Measurements from ENCODE around the gene SORBS1. TPM values are rescaled to one million over a fixed set of nuclear protein-coding genes. Genes with fewer than 3 reads are reported as not detected.
A peak's percentile ranks its signal among the peaks of the same experiment; 100 is the strongest.

SORBS1 gene
- total RNA-seq, 1 donor from 2014 or later = 703 TPM

DNA sequence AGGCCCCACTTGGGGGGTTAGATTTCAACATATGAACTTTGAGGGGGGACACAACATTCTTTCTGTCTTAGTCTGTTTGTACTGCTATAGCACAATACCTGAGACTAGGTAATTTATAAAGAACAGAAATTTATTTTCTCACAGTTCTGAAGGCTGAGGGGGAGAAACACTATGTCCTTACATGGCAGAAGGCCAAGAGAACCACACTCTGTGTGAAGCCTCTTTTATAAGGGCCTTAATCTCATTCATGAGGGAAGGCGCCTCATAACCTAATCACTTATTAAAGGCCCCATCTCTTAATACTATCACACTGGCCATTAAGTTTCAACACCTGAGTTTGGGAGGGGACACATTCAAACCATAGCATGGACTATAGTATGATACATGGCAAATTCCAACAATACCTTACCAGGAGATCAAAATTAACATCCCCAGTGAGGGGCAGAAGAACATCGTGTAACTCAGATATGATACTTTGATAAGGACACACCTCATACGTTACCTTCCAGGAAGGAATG, 261.1 kb downstream of the SORBS1 start:
- ATAC-seq (no peak), DNase-seq (no peak)
- intact Hi-C loops (cut with micrococcal nuclease) = no loop called here

DNA sequence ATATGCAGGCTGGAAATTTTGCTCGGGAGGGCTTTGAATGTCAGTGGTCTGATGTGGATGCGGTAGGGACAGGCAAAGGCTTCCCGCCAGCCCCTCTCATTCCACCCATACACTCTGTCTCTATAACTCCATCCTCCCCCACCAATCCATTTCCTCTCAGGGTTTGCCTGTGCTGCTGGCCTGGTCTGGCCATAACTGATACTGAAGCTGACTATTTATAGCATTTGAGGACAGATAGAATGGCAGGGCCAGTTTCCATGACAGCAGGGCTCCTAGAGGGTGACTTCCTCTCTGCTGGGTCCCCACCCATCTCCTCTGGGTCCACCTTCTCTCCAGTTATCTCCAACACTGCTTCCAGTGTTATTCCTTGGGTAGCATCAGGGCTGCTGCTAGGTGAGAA, 263.8 kb downstream of the SORBS1 start:
- no peak for DNase-seq
- peak; percentile 73 for ATAC-seq
- intact Hi-C loops (cut with micrococcal nuclease) = no loop called here

DNA sequence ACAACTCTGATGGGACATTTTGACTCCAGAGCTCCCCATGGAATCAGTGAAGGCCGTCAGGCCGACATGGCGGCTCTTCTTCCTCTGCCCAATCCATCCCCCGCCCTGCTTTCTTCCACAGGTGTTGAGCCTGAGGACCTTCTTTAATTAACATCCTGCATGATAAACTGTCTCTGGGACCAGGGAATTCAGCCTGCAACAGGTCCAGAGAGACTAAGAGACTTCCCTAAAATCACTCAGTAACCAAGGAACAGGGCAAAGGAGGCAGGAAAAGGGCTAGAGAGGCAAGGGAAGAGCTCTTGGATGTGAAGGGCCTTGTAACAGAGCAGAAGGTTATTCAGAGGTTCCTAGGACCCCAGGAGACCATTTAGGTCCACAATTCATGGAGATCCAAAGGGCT, 264.4 kb downstream of the SORBS1 start:
- ATAC-seq (no peak), DNase-seq (no peak)
- intact Hi-C loops (cut with micrococcal nuclease) = no loop called here

DNA sequence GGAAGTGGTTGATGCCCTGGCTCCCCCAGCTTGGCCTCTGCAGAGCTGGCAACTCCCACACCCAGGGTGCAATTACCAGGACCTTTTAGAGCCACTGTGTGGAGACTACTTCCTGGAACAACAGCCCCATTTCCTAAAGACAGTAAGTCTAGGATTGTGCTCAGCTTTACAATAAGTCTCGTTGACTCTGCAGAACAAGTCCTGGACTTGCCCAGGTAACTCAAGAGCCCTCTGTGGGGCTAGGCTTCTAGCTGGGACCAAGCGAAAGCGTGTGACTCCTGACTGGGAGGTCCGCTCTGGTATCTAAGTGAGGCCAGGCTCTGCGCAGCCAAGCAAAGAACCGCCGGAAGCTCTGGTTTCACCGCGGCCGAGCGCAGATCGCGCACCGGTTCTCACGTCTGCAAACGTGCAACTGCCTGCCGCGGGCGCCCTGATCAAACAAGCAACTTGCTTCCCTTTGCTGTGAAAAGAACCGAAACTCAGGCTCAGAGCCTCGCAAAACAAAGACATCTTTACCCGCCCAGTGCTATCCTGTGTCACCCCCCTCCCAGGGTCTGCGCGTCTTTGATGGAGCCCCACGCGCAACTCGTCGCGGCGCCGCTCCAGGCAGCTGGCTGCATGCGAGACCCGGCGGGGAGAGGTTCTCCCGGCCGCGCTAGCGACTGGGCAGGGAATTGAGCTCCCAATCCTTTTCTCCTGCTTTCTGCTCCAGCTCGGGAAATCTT, 266.0 kb downstream of the SORBS1 start:
- intact Hi-C loops (cut with micrococcal nuclease) = no loop called here
- ATAC-seq (no peak), DNase-seq (peak; percentile 66)

DNA sequence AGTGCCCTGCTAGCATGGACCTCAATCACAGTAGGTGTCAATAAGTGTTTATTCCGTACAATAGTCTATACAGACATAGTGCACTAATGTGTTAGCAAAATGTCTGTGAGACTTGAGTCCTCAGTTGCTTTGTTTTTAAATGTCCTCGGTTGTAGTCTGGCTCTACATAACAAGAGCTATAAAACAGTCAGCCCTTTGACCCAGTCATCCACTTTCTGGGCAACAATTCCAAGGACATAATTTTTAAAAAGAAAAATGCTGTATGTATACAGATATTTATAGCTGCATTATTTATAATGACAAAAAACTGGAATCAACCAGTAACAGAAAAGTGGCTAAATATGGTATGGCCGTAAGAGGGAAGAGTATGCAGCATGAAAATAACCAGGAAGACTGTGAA, 267.5 kb downstream of the SORBS1 start:
- DNase-seq = no peak
- intact Hi-C loops (cut with micrococcal nuclease) = no loop called here
- ATAC-seq = no peak

DNA sequence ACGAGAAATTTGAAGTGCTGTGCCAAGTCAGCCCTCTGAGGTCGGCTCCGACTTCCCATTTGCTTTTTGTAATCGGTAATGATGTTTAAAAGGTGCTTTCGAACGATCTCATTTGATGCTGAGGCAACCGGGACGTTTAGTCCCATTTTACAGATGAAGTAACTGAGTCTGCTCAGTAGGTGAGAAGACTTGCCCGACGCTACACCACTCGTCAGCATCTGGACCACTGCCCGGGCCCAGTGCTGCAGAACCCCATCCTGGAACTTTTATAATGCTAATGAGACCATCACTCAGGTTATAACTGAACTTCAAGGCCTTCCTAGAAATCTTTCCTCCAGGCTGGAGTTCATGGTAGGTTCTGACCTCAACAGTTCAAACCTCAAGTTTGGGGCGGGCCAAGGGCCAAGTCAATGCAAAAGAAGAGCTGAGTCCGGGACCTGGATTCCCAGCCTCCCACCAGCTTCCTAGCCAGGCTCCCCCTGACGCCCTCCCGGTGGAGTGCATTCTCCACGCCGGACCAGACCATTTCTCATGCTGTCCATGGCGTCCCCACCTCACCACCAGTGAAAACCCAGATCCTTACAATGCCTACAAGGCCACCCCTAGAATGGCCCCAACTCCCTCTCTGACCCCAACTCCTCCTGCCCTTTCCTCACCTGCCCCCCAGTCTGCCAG, 269.7 kb downstream of the SORBS1 start:
- ATAC-seq (no peak), DNase-seq (no peak)
- intact Hi-C loops (cut with micrococcal nuclease) = no loop called here

DNA sequence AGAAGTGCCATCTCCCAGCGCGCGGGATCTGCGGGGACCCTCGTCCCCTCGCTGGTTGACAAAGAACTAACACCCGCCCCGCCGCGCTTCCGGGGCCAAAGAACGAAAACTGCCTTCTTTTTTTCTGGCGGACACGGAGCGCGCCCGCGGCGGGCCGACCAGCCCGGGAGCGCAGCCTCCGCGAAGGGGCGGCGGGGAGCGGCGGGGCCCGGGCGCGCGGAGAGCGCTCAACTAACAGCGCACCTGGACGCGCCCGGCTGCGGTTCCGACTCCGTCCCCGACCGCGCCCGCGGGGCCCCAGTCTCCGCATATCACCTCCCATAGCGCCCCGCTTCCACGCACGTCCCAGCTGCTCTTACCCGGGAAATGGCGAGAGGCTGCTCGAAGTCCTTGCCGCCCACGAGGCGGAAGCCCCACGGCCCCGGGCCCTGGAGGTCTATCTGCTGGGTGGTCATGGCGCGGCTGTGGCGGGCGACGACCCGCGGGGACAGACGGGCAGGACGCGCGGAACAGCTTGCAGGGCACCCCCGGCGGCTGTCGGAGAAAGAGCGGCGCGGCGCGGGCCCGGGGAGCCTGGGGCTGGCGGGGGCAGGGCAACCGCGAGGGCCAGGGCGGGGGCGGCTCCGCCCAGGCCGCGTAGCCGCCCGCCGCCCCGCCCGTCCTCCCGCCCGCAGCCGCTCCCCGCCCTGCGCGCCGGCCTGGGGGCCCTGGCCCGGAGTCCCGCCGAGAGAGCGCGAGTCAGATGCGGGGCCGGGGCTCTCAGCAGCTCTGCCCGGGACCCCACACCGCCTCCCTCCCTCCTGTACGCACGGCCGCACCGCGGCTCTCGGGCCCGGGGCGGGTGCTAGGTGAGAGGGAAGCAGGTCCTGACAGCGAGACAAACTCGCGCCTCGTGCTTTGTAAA, 270.5 kb downstream of the SORBS1 start, which contains the start of gene PDLIM1:
Gene PDLIM1, minus strand, starts transcription at position 543 of the 904 bp plus-strand sequence. Its CDS starts 88 bp downstream, at position 455.
- peak; percentile 82 for ATAC-seq

DNA sequence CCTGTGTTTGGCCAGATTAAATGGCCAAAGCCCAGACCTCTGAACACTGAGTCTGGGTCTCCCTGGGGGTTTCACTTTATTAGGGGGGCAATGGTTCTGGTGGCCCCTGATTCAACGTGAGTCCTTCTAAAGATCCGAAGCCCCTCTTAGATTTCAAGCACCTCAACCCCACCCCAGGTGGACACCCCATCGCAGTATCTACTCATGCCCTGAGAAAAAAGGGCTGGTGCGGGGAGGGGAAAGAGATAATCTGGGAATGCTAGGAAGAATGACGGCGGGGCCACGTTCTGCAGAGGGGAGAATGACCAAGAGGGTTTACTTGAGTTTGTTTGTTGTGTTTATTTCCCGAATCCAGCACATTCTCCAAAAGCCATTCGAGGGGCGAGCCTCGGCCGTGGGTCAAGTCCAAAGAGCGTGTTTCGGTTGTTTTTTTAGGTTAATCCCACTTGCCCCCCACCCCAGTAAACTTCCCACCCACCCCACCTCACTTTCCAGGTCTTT, 271.2 kb downstream of the SORBS1 start:
- no peak for ATAC-seq
- intact Hi-C loops (cut with micrococcal nuclease) = no loop called here
- DNase-seq = no peak

More for the DNA sequence above, 270.5 kb downstream of the SORBS1 start, which contains the start of gene PDLIM1:
- intact Hi-C loops (cut with micrococcal nuclease) = no loop called here
- DNase-seq = peak; percentile 91

DNA sequence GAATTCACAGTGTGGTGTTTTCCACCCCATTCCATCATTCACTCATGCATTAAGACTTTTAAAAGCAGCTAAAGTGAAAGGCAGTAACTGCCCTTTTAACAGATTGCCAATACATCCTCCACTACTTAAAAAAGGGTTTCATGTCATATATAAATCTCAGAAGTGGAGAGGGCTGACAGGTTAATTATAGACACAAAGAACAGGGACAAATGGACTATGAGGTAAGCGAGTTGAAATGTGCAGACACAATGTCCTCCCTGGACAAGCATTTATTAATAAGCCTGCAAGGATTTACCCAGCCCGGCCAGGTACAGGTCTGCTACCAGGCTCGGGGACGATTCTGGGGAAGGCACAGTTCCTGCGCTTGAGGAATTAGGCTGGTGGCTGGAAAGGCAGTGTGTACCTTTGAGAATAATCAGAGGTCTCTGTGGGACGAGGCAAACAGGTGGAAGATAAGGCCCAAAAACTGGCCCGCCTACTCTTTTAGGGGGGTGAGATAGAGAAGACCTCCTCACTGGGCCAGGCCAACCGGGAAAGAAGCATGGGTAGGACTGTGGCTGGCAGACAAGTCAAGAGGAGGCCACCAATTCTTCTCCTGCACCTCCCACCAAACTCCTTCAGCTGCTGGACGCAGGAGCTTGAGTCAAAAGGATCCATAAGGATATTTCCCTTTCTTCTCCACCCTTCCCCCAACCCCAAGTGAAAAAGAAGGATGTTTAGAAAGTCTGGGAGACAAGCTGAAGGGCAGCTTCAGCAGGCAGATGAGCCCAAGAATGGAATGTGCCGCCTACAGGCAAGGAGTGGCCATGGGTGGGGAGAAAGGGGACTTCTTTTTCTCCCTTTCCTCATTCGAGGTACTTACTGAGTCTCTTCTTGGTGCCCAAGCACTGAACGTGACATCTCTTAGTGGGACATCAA, 271.9 kb downstream of the SORBS1 start:
- peak; percentile 41 for DNase-seq
- ATAC-seq = peak; percentile 68

DNA sequence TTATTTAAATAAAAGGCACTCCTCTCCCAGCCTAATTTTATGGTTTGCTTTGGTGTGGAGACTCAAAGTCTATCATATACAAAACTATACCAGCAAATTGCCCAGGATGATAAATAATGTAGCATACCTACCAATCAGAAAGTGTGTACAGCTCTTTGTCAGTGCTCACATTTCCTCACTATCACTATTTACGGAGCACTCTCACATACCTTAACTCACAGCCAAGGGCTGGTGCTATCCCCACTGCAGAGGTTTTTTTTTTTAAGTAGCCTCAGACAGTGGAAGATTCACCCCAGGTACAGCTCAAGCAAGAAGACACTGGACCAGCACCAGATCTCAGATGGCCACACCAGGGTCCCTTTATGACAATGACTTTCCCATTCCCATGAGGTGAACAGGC, 272.9 kb downstream of the SORBS1 start:
- intact Hi-C loops (cut with micrococcal nuclease) = no loop called here
- ATAC-seq (peak; percentile 28), DNase-seq (no peak)

More for the DNA sequence above, 271.9 kb downstream of the SORBS1 start:
- intact Hi-C loops (cut with micrococcal nuclease) = no loop called here

DNA sequence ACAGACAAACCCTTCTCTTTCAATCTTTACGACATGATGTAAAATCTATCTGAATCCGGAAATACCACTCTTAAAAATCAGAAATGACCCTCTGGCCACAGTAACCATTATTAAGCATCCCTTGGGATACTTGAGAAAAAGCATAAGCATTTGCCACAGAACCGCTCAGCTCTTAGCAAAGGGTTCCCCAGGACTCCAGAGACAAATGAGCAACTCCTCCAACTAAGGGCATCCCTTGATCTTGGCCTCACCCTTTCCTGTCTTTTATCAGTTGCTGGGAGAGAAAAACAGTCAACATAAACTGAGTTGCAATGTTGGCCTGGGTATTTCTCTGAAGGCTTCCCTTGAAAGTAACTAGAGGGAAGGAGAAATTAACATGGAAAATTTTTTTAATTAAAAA, 273.9 kb downstream of the SORBS1 start:
- ATAC-seq (peak; percentile 9), DNase-seq (no peak)
- intact Hi-C loops (cut with micrococcal nuclease) = loop anchor here (2.0 kb wide), 1 partner anchor 40 kb away; no protein-coding TSS in a partner anchor

DNA sequence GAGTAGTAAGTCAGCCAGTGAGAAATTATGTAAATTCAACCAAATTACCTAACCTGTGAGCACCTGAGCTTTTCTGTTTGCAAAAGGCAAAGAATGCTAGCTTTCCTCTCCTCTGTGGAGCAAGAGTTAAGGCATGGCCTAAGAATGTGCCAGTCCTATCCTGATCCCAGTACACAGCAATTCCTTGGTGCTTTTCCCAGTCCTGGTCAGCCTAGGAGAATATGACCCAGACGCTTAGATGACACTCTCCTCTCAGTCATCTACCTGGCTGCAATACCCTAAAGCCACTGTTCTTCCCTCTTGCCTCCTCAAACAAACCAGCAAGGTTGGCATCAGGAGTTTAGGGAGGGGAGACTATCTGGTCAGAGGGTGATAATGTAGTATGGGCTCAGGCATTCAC, 274.5 kb downstream of the SORBS1 start:
- intact Hi-C loops (cut with micrococcal nuclease) = loop anchor here (2.0 kb wide), 1 partner anchor 40 kb away; no protein-coding TSS in a partner anchor
- DNase-seq = no peak
- ATAC-seq = peak; percentile 7

DNA sequence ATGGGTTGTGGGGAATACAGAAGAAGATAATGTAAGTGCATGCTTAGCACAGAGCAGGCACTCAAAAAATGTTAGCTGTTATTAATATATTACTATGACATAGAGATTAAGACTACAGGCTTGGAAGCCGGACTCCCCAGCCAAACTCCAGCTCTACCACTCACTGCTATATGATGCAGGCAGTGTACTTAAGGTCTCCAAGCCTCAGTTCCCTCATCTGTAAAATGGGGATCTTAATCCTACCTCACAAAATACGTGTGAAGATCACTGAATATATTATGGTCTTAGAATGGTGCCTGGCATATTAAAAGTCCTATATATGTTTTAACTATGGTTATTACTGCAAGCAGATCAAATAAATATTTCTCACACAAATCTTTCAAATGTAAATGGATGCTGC, 275.6 kb downstream of the SORBS1 start:
- peak; percentile 37 for ATAC-seq
- DNase-seq = no peak
- intact Hi-C loops (cut with micrococcal nuclease) = no loop called here

DNA sequence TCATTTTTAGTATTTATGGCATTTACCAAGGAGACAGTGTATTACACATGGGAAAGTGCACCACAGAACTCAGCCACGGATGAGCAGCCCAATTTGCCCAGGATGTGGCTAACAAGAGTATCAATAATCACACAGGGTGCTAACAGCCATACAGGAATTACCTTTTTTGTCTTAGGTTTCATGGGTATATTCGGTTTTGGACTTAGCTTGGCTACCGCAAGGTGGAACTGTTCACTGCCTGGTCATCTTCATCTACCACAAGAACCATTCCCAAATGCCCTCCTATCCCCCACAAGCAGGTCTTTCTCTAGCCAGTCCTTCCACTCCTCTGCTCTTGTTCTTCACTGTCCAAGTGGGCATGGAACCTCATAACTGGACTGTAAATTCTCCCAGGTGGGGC, 276.4 kb downstream of the SORBS1 start:
- intact Hi-C loops (cut with micrococcal nuclease) = no loop called here
- DNase-seq (no peak), ATAC-seq (no peak)

DNA sequence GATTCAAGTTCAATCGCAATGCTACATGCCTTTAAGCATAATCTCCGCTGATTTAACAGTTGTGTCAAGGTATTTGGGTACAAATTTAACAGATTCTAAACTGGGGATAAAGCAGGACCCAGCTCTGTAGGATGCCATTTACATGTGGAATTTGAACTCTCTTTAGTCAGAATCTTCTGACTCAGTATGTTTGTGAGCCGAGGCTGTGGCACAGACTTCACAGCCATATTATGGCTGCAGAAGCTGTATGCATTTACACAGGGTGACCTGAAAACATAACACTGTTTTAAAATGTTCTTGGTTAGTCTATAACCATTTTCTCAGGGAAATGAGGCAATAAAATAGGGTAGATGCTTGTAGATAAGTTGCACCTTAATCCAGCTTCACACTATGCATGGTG, 279.1 kb downstream of the SORBS1 start:
- ATAC-seq (no peak), DNase-seq (no peak)
- intact Hi-C loops (cut with micrococcal nuclease) = no loop called here

DNA sequence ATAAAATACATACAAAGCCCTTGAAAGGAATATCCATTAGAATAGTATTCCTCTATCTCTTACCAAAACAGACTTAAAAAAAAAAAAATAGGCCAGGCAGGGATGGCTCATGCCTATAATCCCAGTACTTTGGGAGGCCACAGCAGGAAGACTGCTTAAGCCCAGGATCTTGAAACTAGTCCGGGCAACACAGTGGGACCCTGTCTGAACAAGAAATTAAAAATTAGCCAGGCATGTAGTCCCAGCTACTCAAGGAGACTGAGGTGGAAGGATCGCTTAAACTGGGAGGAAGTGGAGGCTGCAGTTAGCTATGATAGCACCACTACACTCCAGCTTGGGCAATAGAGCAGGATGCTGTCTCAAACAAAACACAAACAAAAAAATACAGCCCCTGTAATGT, 280.0 kb downstream of the SORBS1 start:
- ATAC-seq = no peak
- DNase-seq = no peak
- intact Hi-C loops (cut with micrococcal nuclease) = no loop called here

DNA sequence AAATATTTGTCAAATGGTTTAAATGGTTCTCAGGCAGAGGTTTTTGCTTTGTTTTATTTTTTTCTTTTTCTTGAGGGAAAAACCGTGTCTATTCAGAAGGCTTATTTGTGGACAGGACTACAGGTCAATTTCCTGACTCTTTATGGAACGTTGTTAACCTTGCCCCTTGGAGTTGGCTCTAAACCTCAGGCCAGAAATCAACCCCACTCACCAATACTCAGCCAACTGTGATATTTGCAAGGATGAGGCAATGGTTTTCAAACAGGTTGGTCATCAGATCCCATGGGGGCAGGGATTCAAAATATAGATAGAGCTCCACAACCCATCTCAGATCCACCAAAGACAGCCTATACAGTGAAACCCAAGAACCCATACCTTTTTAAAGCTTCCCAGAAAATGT, 280.5 kb downstream of the SORBS1 start:
- ATAC-seq = no peak
- DNase-seq = no peak
- intact Hi-C loops (cut with micrococcal nuclease) = no loop called here

Measured in left ventricle myocardium superior (tissue), 1 donor.